Stimulated activated CD4-positive, alpha-beta T cell treated with anti-CD3 and anti-CD28 coated beads, Interleukin-12 subunit alpha, Interleukin-12 subunit beta, amount 100 ng/mL, for 24 hours (primary cell): ENCODE data around the gene C16orf89.

Experiments used
- DNase-seq, 2 experiments: peaks; one replicate each; pipeline ENCODE4 v3.0.0-alpha.2; 2020; ENCODE audit warnings: low read depth in 2 of 2

C16orf89 gene

GRCh38 chr16:5005916-5006315, 59.8 kb downstream of the C16orf89 start:
- DNase-seq: no peak

GRCh38 chr16:5004311-5004710, 61.4 kb downstream of the C16orf89 start:
- DNase-seq: no peak

GRCh38 chr16:5003828-5004227, 61.9 kb downstream of the C16orf89 start:
- DNase-seq: no peak

- no peak for DNase-seq
These were observed 62.5 kb downstream of the C16orf89 start for GRCh38 chr16:5003211-5003610.

GRCh38 chr16:5002699-5003143, 63.0 kb downstream of the C16orf89 start:
- DNase-seq: no peak

GRCh38 chr16:5001986-5002385, 63.8 kb downstream of the C16orf89 start:
- DNase-seq: no peak

GRCh38 chr16:5001571-5001970, 64.2 kb downstream of the C16orf89 start:
- no peak for DNase-seq

GRCh38 chr16:5000573-5001001, 65.2 kb downstream of the C16orf89 start:
- DNase-seq: no peak

GRCh38 chr16:4994719-4995434, 70.9 kb downstream of the C16orf89 start:
- no peak for DNase-seq
